HepG2 (cell line): ENCODE measurements around the gene HSDL2. TPM values are rescaled to one million over a fixed set of nuclear protein-coding genes. Genes with fewer than 3 reads are reported as not detected.

ENCODE experiments used
- FOXA3 ChIP-seq: IDR thresholded peaks from 2 replicates; pipeline ENCODE4 v1.6.1; 2016; ENCODE audit warnings: missing genetic modification reagents, missing compliant biosample characterization
- HNRNPK ChIP-seq: fragments of 200-400 bp; formaldehyde crosslinking; IDR thresholded peaks from 2 replicates; pipeline ENCODE4 v1.6.1; 2018; ENCODE audit warnings: low read length, low read depth, moderate library complexity, mild to moderate bottlenecking; ENCODE audit not compliant: poor library complexity, severe bottlenecking
- KAT7 ChIP-seq: IDR thresholded peaks from 2 replicates; pipeline ENCODE4 v1.6.1; 2018; ENCODE audit warnings: borderline replicate concordance, missing compliant biosample characterization
- KLF13 ChIP-seq: sonication (generic); formaldehyde crosslinking; IDR thresholded peaks from 2 replicates; pipeline ENCODE4 v1.4.0; 2020; ENCODE audit warnings: mild to moderate bottlenecking, missing genetic modification reagents
- NR2F6 ChIP-seq, 2 experiments: IDR thresholded peaks; 2 replicates each; pipeline ENCODE4 v1.6.1; 2016; ENCODE audit warnings: antibody characterized with exemption in 1 of 2, mild to moderate bottlenecking in 1 of 2
- RARA ChIP-seq: IDR thresholded peaks from 2 replicates; pipeline ENCODE4 v1.6.1; 2016; ENCODE audit warnings: missing genetic modification reagents, missing compliant biosample characterization
- RARG ChIP-seq: sonication (generic); formaldehyde crosslinking; IDR thresholded peaks from 2 replicates; pipeline ENCODE4 v1.4.0; 2020; ENCODE audit warnings: low read depth, mild to moderate bottlenecking, missing genetic modification reagents
- TAF1 ChIP-seq: sonication (generic); formaldehyde crosslinking; IDR thresholded peaks from 2 replicates; pipeline ENCODE4 v1.4.0; 2020; ENCODE audit warnings: missing genetic modification reagents
- TEAD2 ChIP-seq: sonication (generic); formaldehyde crosslinking; IDR thresholded peaks from 2 replicates; pipeline ENCODE4 v1.9.0; 2021; ENCODE audit warnings: missing genetic modification reagents
- TEAD3 ChIP-seq: optimal IDR thresholded peaks from 2 replicates; pipeline ENCODE3; 2016; ENCODE audit warnings: borderline replicate concordance
- ZFX ChIP-seq: sonication (generic); formaldehyde crosslinking; IDR thresholded peaks from 2 replicates; pipeline ENCODE4 v1.4.0; 2020; ENCODE audit warnings: mild to moderate bottlenecking, low read depth, missing genetic modification reagents, moderate library complexity
- ZNF3 ChIP-seq: IDR thresholded peaks from 2 replicates; pipeline ENCODE4 v1.7.0; 2017; ENCODE audit warnings: inconsistent platforms
- ZNF329 ChIP-seq: sonication (generic); formaldehyde crosslinking; IDR thresholded peaks from 2 replicates; pipeline ENCODE4 v1.9.0; 2021; ENCODE audit warnings: low read depth, mild to moderate bottlenecking, missing genetic modification reagents
- ZNF333 ChIP-seq: sonication (generic); formaldehyde crosslinking; IDR thresholded peaks from 2 replicates; pipeline ENCODE4 v1.4.0; 2020; ENCODE audit warnings: mild to moderate bottlenecking, missing genetic modification reagents, borderline replicate concordance
- ZNF335 ChIP-seq: sonication (generic); formaldehyde crosslinking; IDR thresholded peaks from 2 replicates; pipeline ENCODE4 v1.4.0; 2020; ENCODE audit warnings: missing genetic modification reagents
- ZNF33A ChIP-seq: sonication (generic); formaldehyde crosslinking; IDR thresholded peaks from 2 replicates; pipeline ENCODE4 v1.5.1; 2020; ENCODE audit warnings: missing genetic modification reagents, mild to moderate bottlenecking, moderate library complexity, borderline replicate concordance
- ZNF451 ChIP-seq: sonication (generic); formaldehyde crosslinking; IDR thresholded peaks from 2 replicates; pipeline ENCODE4 v1.5.0; 2020; ENCODE audit warnings: mild to moderate bottlenecking, missing genetic modification reagents
- ZNF614 ChIP-seq: IDR thresholded peaks from 2 replicates; pipeline ENCODE4 v1.6.1; 2018; ENCODE audit warnings: missing biosample characterization, missing genetic modification reagents, inconsistent platforms, borderline replicate concordance
- ZNF674 ChIP-seq: sonication (generic); formaldehyde crosslinking; IDR thresholded peaks from 2 replicates; pipeline ENCODE4 v1.5.0; 2020; ENCODE audit warnings: low read depth, mild to moderate bottlenecking, missing genetic modification reagents
- ZNF713 ChIP-seq: sonication (generic); formaldehyde crosslinking; IDR thresholded peaks from 2 replicates; pipeline ENCODE4 v1.4.0; 2020; ENCODE audit warnings: mild to moderate bottlenecking, missing genetic modification reagents
- polyA plus RNA-seq, 8 experiments: library from polyadenylated mRNA; depleted of rRNA in 3 of 8; stranded (reverse) in 7 of 8; unstranded in 1 of 8; fragments of >200 nt; fragmentation: Illumina TruSeq in 4 of 8; extraction: Trizol in 4 of 8; gene quantifications; 2 replicates each; pipeline versions ENCODE4 v1.2.1 to v1.2.3, GENCODE V29; 2011 to 2016; ENCODE audit warnings: low read depth in 4 of 8, missing spikeins in 1 of 8, mixed read lengths in 1 of 8; ENCODE audit not compliant: insufficient read depth in 1 of 8
- total RNA-seq, 5 experiments: library from RNA; depleted of rRNA; stranded (reverse); fragments of >200 nt; fragmentation: Illumina TruSeq; extraction: Trizol; gene quantifications; 2 replicates each; pipeline ENCODE4 v1.2.3, GENCODE V29; 2016; ENCODE audit warnings: low read depth in 1 of 5
- TF ChIP-seq, protein P1 (sequence below): sonication (generic); formaldehyde crosslinking; conservative IDR thresholded peaks from 2 replicates; pipeline ENCODE4 v1.4.0; 2020; ENCODE audit warnings: mild to moderate bottlenecking, missing genetic modification reagents, moderate library complexity
- TF ChIP-seq, protein P2 (sequence below): sonication (generic); formaldehyde crosslinking; IDR thresholded peaks from 2 replicates; pipeline ENCODE4 v1.5.1; 2020; ENCODE audit warnings: mild to moderate bottlenecking, moderate library complexity, missing genetic modification reagents
- TF ChIP-seq, protein P3 (sequence below): sonication (generic); formaldehyde crosslinking; IDR thresholded peaks from 2 replicates; pipeline ENCODE4 v1.5.1; 2020; ENCODE audit warnings: mild to moderate bottlenecking, missing genetic modification reagents, borderline replicate concordance
- TF ChIP-seq, protein P4 (sequence below): sonication (generic); formaldehyde crosslinking; IDR thresholded peaks from 2 replicates; pipeline ENCODE4 v1.8.1; 2023; ENCODE audit warnings: mild to moderate bottlenecking, moderate library complexity, missing genetic modification reagents

The HSDL2 gene
- total and polyA plus RNA-seq, 2 of the 13 experiments (the other 11 are each of a cell fraction or from before 2014, with no cell fraction given), result 55.3 to 80.2 TPM

DNA sequence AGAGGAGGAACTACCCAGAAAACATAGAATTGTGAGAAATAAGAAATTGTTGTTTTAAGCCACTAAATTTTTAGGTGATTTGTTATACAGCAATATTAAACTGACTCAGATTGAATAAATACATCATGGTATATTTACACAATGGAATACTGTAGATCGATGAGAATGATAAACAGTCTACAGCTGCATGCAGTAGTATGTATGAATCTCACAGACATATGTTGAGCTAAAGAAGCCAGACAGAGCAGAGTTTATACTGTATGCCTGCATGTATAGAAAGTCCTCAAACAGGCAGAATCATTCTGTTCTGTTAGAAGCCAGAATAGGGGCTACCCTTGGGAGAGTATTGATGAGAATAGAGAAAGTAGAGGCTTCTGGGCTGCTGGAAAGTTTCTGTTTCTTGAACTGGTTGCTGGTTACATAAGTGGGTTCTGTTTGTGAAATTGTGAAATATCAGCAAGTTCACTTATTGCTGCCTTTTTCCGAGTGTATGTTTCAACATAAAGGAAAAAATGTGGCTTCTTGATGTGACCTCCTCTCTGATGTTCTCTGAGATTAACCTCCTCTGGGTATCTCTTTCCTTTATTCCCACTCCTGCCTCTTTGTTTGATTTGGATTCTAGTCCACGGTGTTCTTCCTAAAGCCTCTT is 116.3 kb downstream of the HSDL2 start (continued):
- no peak for TF ChIP-seq ZNF333 (CRISPR knock-in tag)
- TF ChIP-seq TAF1, result no peak
- no peak for TF ChIP-seq ZNF713 (CRISPR knock-in tag)
- TF ChIP-seq, protein P1, sequence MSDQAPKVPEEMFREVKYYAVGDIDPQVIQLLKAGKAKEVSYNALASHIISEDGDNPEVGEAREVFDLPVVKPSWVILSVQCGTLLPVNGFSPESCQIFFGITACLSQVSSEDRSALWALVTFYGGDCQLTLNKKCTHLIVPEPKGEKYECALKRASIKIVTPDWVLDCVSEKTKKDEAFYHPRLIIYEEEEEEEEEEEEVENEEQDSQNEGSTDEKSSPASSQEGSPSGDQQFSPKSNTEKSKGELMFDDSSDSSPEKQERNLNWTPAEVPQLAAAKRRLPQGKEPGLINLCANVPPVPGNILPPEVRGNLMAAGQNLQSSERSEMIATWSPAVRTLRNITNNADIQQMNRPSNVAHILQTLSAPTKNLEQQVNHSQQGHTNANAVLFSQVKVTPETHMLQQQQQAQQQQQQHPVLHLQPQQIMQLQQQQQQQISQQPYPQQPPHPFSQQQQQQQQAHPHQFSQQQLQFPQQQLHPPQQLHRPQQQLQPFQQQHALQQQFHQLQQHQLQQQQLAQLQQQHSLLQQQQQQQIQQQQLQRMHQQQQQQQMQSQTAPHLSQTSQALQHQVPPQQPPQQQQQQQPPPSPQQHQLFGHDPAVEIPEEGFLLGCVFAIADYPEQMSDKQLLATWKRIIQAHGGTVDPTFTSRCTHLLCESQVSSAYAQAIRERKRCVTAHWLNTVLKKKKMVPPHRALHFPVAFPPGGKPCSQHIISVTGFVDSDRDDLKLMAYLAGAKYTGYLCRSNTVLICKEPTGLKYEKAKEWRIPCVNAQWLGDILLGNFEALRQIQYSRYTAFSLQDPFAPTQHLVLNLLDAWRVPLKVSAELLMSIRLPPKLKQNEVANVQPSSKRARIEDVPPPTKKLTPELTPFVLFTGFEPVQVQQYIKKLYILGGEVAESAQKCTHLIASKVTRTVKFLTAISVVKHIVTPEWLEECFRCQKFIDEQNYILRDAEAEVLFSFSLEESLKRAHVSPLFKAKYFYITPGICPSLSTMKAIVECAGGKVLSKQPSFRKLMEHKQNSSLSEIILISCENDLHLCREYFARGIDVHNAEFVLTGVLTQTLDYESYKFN, result peak; percentile 68
- TF ChIP-seq ZNF674 (CRISPR knock-in tag), result no peak
- TF ChIP-seq KLF13 (CRISPR knock-in tag), result no peak
- TF ChIP-seq ZNF614 (CRISPR knock-in tag), result no peak
- 0 out of 2 replicates have a peak, but pooled peaks have one; percentile 62 for TF ChIP-seq KAT7 (CRISPR knock-in tag)
- TF ChIP-seq ZNF329 (CRISPR knock-in tag), result no peak
- peak; percentile 16 for TF ChIP-seq TEAD3 (CRISPR knock-in tag)
- TF ChIP-seq ZNF3 (CRISPR knock-in tag), result no peak
- TF ChIP-seq, protein P2, sequence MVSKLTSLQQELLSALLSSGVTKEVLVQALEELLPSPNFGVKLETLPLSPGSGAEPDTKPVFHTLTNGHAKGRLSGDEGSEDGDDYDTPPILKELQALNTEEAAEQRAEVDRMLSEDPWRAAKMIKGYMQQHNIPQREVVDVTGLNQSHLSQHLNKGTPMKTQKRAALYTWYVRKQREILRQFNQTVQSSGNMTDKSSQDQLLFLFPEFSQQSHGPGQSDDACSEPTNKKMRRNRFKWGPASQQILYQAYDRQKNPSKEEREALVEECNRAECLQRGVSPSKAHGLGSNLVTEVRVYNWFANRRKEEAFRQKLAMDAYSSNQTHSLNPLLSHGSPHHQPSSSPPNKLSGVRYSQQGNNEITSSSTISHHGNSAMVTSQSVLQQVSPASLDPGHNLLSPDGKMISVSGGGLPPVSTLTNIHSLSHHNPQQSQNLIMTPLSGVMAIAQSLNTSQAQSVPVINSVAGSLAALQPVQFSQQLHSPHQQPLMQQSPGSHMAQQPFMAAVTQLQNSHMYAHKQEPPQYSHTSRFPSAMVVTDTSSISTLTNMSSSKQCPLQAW (CRISPR knock-in tag), result no peak
- no peak for TF ChIP-seq ZNF33A (CRISPR knock-in tag)
- TF ChIP-seq ZNF451, result no peak
- TF ChIP-seq NR2F6 (IDR thresholded peaks at IDR 0.05), result peak; percentile 75
- TF ChIP-seq NR2F6 (CRISPR knock-in tag; IDR thresholded peaks at IDR 0.05), result peak; percentile 72
- TF ChIP-seq, protein P3, sequence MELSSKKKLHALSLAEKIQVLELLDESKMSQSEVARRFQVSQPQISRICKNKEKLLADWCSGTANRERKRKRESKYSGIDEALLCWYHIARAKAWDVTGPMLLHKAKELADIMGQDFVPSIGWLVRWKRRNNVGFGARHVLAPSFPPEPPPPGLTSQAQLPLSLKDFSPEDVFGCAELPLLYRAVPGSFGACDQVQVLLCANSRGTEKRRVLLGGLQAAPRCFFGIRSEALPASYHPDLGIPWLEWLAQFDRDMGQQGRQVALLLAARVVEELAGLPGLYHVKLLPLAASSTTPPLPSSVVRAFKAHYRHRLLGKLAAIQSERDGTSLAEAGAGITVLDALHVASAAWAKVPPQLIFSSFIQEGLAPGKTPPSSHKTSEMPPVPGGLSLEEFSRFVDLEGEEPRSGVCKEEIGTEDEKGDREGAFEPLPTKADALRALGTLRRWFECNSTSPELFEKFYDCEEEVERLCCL (CRISPR knock-in tag), result no peak
- no peak for TF ChIP-seq HNRNPK
- TF ChIP-seq, protein P4, sequence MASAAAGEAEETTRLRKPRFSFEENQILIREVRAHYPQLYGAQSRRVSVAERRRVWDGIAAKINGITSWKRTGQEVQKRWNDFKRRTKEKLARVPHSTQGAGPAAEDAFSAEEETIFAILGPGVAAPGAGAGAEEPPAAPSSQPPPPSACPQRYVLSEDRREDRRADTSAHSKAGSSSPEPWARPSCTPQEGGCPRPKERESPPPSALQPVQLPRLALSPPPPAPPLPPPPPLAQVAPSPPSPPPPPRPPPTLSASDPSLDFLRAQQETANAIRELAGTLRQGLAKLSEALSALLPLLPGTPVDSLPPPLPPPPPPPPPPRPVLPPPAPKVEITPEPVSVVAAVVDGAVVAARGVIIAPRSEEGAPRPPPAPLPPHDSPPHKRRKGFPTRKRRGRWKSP (CRISPR knock-in tag), result peak; percentile 48; the same call in 1 of the 2 replicates
- TF ChIP-seq RARA, result peak; percentile 68
- no peak for TF ChIP-seq TEAD2 (CRISPR knock-in tag)
- no peak for TF ChIP-seq ZFX (CRISPR knock-in tag)
- no peak for TF ChIP-seq ZNF335 (CRISPR knock-in tag)
- TF ChIP-seq RARG (CRISPR knock-in tag), result no peak
- TF ChIP-seq FOXA3 (CRISPR knock-in tag), result peak; percentile 69
